ENCODE results near the gene ZDHHC17. TPM values are rescaled to one million over a fixed set of nuclear protein-coding genes. Genes with fewer than 3 reads are reported as not detected.
"Not testable (repeated sequence)": the region's sequence is repeated elsewhere in the genome, so short reads cannot be mapped to it uniquely, and the experiment has no call there.

Gene ZDHHC17
- total and polyA plus RNA-seq, 7 donors: 7.8 to 22.7 (median 20.2) TPM

GRCh38 chr12:76765598-76765997 is 1.7 kb downstream of the ZDHHC17 start:
- intact Hi-C loops (cut with DNase I): no loop called here
- Histone ChIP-seq H3K4me3 (peak overlapping the region; percentile 83), H3K9me3 (no peaks in the 10 kb centered on the region), H3K4me1 (peaks cover 50% of the 10 kb centered on the region), H3K36me3 (ENCODE audit: insufficient read depth in 1 of 2, low read depth in 1 of 2) (no peaks in the 10 kb centered on the region), H3K27ac (peak overlapping the region; percentile 97), H3K27me3 (ENCODE audit: insufficient read depth in 3 of 3, low read length in 2 of 3) (no peaks in the 10 kb centered on the region)
- ATAC-seq: no peak
- no peak for DNase-seq
- 74 to 80% (median 78%) methylated on average over 6 of the region's 6 CpGs for WGBS, 3 donors
- no peak for TF ChIP-seq CTCF (IDR thresholded peaks at IDR 0.05)

GRCh38 chr12:76766161-76766560 is 2.2 kb downstream of the ZDHHC17 start:
- peaks cover 51% of the 10 kb centered on the region for H3K4me1 ChIP-seq
- intact Hi-C loops (cut with DNase I): no loop called here
- H3K27ac ChIP-seq: peak overlapping the region; percentile 97
- H3K27me3 ChIP-seq (ENCODE audit: insufficient read depth in 3 of 3, low read length in 2 of 3): no peaks in the 10 kb centered on the region
- no peaks in the 10 kb centered on the region for H3K36me3 ChIP-seq (ENCODE audit: insufficient read depth in 1 of 2, low read depth in 1 of 2)
- H3K4me3 ChIP-seq: peak overlapping the region; percentile 83
- 85 to 93% (median 88%) methylated on average over 4 of the region's 4 CpGs for WGBS, 3 donors
- DNase-seq (no peak), ATAC-seq (no peak)
- H3K9me3 ChIP-seq: no peaks in the 10 kb centered on the region
- no peak for TF ChIP-seq CTCF (IDR thresholded peaks at IDR 0.05)

GRCh38 chr12:76768576-76768975 is 4.7 kb downstream of the ZDHHC17 start:
- Histone ChIP-seq H3K27me3 (ENCODE audit: insufficient read depth in 3 of 3, low read length in 2 of 3) (no peaks in the 10 kb centered on the region), H3K9me3 (no peaks in the 10 kb centered on the region), H3K4me3 (peak overlapping the region; percentile 14), H3K4me1 (peaks cover 51% of the 10 kb centered on the region), H3K36me3 (ENCODE audit: insufficient read depth in 1 of 2, low read depth in 1 of 2) (no peaks in the 10 kb centered on the region), H3K27ac (peak overlapping the region; percentile 97)
- TF ChIP-seq CTCF (IDR thresholded peaks at IDR 0.05): no peak
- no peak for DNase-seq
- intact Hi-C loops (cut with DNase I): no loop called here
- WGBS, 3 donors: 63 to 85% (median 66%) methylated on average over 3 of the region's 3 CpGs
- ATAC-seq: peak; percentile 27 to 45 (median 36)

- intact Hi-C loops (cut with DNase I): no loop called here
- ATAC-seq (peak in 1 of 4 donors; percentile 22), DNase-seq (no peak)
- H3K4me3 ChIP-seq: no peak overlapping the region
- H3K9me3 ChIP-seq: no peaks in the 10 kb centered on the region
- peaks cover 53% of the 10 kb centered on the region for H3K4me1 ChIP-seq
- WGBS, 3 donors: 77 to 83% (median 80%) methylated on average over 5 of the region's 5 CpGs
- H3K27me3 ChIP-seq (ENCODE audit: insufficient read depth in 3 of 3, low read length in 2 of 3): no peaks in the 10 kb centered on the region
- peak overlapping the region; percentile 42 for H3K27ac ChIP-seq
- no peaks in the 10 kb centered on the region for H3K36me3 ChIP-seq (ENCODE audit: insufficient read depth in 1 of 2, low read depth in 1 of 2)
- TF ChIP-seq CTCF (IDR thresholded peaks at IDR 0.05): no peak
Measured at GRCh38 chr12:76777765-76778216, 13.9 kb downstream of the ZDHHC17 start.

- TF ChIP-seq CTCF (IDR thresholded peaks at IDR 0.05): no peak
- intact Hi-C loops (cut with DNase I): no loop called here
- Histone ChIP-seq H3K9me3 (no peaks in the 10 kb centered on the region), H3K4me3 (no peak overlapping the region), H3K4me1 (peaks cover 57% of the 10 kb centered on the region), H3K36me3 (ENCODE audit: insufficient read depth in 1 of 2, low read depth in 1 of 2) (no peaks in the 10 kb centered on the region), H3K27ac (peak overlapping the region; percentile 42), H3K27me3 (ENCODE audit: insufficient read depth in 3 of 3, low read length in 2 of 3) (no peaks in the 10 kb centered on the region)
- 58 to 62% (median 58%) methylated on average over 5 of the region's 5 CpGs for WGBS, 3 donors
- peak; percentile 85 to 94 (median 90) for ATAC-seq
- no peak for DNase-seq
Measured at GRCh38 chr12:76778364-76778763, 14.4 kb downstream of the ZDHHC17 start.

- H3K9me3 ChIP-seq; intact Hi-C loops (cut with DNase I); DNase-seq; ATAC-seq; H3K27me3 ChIP-seq (ENCODE audit: insufficient read depth in 3 of 3, low read length in 2 of 3); H3K4me3 ChIP-seq; H3K36me3 ChIP-seq (ENCODE audit: insufficient read depth in 1 of 2, low read depth in 1 of 2): not testable (repeated sequence)
- H3K27ac ChIP-seq: peak overlapping the region; percentile 42
- 89 to 95% (median 93%) methylated on average over 5 of the region's 5 CpGs for WGBS, 3 donors
- peaks cover 62% of the 10 kb centered on the region for H3K4me1 ChIP-seq
Measured at GRCh38 chr12:76779310-76779709, 15.4 kb downstream of the ZDHHC17 start.
